GM21423 (cell line): Measurements from ENCODE around the gene ABLIM1.

Experiments used
- ATAC-seq: cut with Tn5 transposase; IDR thresholded peaks from one replicate; pipeline ENCODE4 v1.9.1; 2021; ENCODE audit warnings: mild to moderate bottlenecking, moderate library complexity; ENCODE audit not compliant: unreplicated experiment

The ABLIM1 gene

GRCh38 chr10:114398587-114399331 is 259.3 kb downstream of the ABLIM1 start:
- ATAC-seq: no peak

GRCh38 chr10:114397651-114398145 is 260.4 kb downstream of the ABLIM1 start:
- ATAC-seq: no peak

DNA sequence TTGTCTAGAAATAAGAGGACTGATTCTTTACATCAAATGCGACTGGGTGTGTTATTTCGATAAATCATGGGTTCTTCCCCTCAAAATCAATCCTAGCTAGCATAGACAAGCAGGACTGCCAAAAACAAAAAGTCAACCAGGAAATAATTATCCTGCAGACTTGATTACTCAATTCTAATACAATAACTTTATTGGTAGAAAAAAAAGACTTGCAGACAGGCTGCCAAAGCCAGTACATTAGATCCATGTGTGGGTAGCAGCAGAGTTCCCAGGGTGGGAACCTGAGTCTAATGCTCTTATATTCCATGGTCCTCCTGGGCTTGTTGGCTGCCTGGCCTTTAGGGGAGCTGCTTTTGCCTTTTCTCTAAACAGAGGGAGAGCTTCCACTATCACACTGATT is 261.6 kb downstream of the ABLIM1 start:
- ATAC-seq: no peak

GRCh38 chr10:114395366-114396022 is 262.6 kb downstream of the ABLIM1 start:
- no peak for ATAC-seq

- no peak for ATAC-seq
These were observed 263.5 kb downstream of the ABLIM1 start for GRCh38 chr10:114394531-114394930.

DNA sequence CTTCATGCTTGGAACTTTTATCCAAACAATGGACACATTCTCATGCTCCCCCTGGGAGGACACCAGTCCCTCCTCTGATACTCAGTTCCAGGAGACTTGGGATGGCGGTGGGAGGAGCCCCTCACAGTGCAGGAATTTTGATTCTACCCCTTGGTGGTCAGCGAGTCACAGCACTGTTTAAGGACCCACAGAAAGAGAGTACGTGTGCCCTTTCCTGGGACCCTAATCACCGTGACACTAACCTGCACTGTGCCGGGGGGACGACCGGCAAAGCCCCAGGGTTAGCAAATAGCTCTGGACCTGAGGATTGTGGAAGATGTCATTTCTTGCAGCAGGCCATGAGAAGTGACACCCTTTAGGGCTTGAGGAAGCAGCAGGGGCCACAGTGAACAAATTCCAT is 264.2 kb downstream of the ABLIM1 start:
- no peak for ATAC-seq

DNA sequence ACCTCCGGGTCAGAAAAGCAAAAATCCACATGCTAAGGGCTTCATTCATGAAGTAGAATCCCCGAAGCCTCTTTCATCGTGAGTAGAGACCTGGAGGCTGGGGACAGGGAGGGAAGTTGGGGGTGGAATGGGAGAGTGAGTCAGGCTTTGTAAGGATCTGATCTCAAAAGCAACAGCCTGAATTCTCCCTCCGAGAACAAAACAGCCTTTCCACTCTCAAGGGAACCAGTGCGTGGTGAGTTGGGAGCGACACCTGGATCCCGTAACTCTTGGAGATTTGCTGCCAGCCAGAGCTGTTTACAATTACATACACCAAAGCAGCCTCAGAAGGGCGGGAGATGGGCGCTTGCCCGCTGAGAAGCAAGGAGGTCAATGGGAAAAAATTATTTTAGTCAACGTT is 264.6 kb downstream of the ABLIM1 start:
- no peak for ATAC-seq

- ATAC-seq: no peak
These were observed 265.8 kb downstream of the ABLIM1 start for GRCh38 chr10:114392112-114392835.

DNA sequence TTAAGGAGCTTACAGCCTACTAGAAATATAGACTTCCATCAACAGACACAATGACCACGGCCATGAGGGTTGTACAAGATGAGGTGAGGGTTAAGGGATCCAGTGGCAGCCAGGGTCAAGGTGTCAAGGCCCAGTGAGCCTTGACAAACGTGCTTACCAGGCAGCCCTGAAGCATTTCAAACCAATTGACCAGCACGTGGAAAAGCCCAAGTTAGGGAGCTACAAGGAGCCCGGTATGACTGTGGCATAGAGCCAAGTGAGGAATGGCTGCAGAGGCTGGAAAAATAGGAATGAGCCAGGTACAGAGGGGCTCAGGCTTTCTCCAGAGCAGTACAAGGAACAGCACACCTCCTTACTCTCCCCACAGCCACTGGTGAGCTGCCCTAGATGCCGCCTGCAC is 266.5 kb downstream of the ABLIM1 start:
- ATAC-seq: no peak

DNA sequence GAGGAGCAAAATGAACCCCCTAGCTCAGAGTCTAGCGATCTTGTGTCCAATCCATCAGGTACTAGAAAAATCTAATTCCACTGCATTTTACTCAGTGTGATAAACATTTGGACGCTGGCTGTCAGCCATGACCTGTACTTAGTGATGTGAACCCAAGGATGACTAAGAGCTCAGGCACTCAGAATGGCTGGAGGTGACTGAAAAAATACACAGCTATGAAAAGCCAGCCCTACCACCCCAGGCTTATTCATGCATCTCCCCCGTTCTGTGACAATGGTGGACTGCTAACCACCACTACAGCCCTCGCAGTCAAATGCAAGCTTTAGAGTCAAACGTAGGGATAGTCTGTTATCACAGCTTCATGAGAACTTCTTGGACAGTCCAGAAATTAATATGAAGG is 268.6 kb downstream of the ABLIM1 start:
- ATAC-seq: no peak

DNA sequence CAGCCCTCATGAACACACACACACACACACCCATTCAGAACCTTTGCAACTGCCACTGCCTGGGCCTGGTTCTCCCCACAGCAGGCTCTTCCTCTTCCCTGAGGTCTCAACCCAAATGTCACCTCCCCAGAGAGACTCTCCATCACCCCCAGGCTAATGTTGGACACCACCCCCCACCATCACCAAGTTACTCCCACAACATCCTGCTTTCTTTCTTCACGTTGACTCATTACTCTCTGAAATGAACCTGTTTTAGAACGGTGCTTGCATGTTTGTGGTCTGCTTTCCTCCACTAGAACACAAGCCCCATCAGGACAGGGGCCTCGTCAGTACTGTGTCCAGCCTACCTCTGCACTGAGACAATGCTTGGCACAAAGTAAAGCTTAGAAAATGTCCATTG is 269.8 kb downstream of the ABLIM1 start:
- no peak for ATAC-seq

GRCh38 chr10:114387784-114388183 is 270.3 kb downstream of the ABLIM1 start:
- ATAC-seq: no peak

DNA sequence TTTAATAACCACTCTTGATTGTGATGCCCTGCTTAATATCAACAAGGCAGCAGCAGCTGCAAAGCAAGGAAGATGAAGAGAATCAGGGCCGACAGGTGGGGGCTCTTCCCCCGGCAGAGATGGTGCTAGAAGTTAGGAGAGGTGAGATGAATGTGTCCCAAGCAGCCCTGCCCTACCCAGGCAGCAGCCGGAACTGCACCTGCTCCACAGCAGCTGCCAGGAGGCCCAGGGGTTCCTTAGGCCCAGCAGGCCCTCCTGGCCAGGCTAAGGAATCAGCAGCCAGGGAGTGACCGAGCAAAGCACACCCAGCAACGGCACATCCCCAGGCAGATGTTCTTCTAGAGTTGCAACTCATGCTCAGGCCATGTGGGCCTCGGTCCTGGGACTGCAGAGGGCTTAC is 271.6 kb downstream of the ABLIM1 start:
- ATAC-seq: no peak

DNA sequence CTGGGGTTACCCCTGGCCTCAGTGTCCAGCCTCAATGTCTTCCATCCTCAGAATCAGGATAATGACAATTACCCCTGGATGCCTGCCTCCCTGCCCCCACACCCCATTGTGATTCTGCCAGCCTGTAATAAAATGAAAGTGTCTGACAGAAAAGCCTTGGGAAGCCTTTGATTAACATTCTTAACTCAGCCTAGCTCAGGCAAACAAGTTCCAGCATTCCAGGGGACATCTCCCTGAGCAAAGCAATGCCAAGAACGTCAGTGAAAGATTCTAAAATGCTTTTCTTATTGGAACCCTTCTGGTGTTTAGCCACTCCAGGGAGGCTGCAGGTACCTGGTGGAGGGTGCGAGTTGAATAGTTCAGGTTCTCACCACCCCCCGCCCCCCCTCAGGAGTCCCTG is 272.5 kb downstream of the ABLIM1 start:
- no peak for ATAC-seq

- no peak for ATAC-seq
These were observed 273.5 kb downstream of the ABLIM1 start for GRCh38 chr10:114384601-114385000.

- ATAC-seq: no peak
These were observed 273.9 kb downstream of the ABLIM1 start for GRCh38 chr10:114384181-114384580.
